B cell (primary cell): ENCODE measurements around the gene ERICH2. TPM values are rescaled to one million over a fixed set of nuclear protein-coding genes. Genes with fewer than 3 reads are reported as not detected.

Experiments
- ATAC-seq: fragments of 200-7000 bp; cut with Tn5 transposase; one replicate; pipeline ENCODE4 v1.10.0; 2021; ENCODE audit warnings: low read depth, mild to moderate bottlenecking, moderate number of reproducible peaks, moderate library complexity
- CTCF ChIA-PET: fragments of 350-600 bp; sonication (Branson Sonifier 250); formaldehyde crosslinking; loops from one replicate; lab custom pipeline; 2021; ENCODE audit warnings: antibody characterized with exemption, inconsistent platforms; lab: Charles Lee
- POLR2A ChIA-PET: fragments of 350-600 bp; sonication (Branson Sonifier 250); formaldehyde crosslinking; loops from one replicate; lab custom pipeline; 2021; ENCODE audit warnings: antibody characterized with exemption; lab: Charles Lee
- DNase-seq: peaks from one replicate; pipeline ENCODE4 v3.0.0; 2013
- H2AFZ ChIP-seq: 2 replicates; pipeline ENCODE4 v1.6.1; 2012; ENCODE audit warnings: mild to moderate bottlenecking, low read depth, low read length; ENCODE audit not compliant: insufficient read depth, poor library complexity, severe bottlenecking
- H3K27ac ChIP-seq, 2 donors: 1 replicate in 1 of 2; 2 replicates in 1 of 2; pipeline ENCODE4 v1.5.1; 2012 to 2013; ENCODE audit warnings: low read length in 2 of 2, mild to moderate bottlenecking in 2 of 2, moderate library complexity in 1 of 2
- H3K27me3 ChIP-seq, 4 experiments: fragments of 200-600 bp in 1 of 4; sonication (generic) in 1 of 4; replicated peaks in 1 of 4; 1 replicate in 2 of 4; 2 replicates in 2 of 4; pipeline versions ENCODE4 v1.6.1 to v1.7.0; 2013 to 2016; ENCODE audit warnings: low read length in 3 of 4, mild to moderate bottlenecking in 2 of 4, mixed read lengths in 1 of 4, moderate library complexity in 1 of 4; ENCODE audit not compliant: insufficient read depth in 4 of 4, control insufficient read depth in 3 of 4; ENCODE audit errors: control extremely low read depth in 1 of 4
- H3K36me3 ChIP-seq, 2 experiments: replicated peaks in 1 of 2; 1 replicate in 1 of 2; 2 replicates in 1 of 2; pipeline versions ENCODE4 v1.6.1 to v1.7.1; 2013; ENCODE audit warnings: low read length in 1 of 2; ENCODE audit not compliant: insufficient read depth in 2 of 2, control insufficient read depth in 1 of 2; ENCODE audit errors: control extremely low read depth in 1 of 2, extremely low read depth in 1 of 2
- H3K4me1 ChIP-seq, 2 donors: fragments of 200-600 bp in 1 of 2; sonication (generic) in 1 of 2; 1 replicate in 1 of 2; 2 replicates in 1 of 2; pipeline versions ENCODE4 v1.5.1 to v1.6.1; 2013 to 2017; ENCODE audit warnings: low read length in 2 of 2; ENCODE audit not compliant: control insufficient read depth in 2 of 2, insufficient read depth in 2 of 2
- H3K4me2 ChIP-seq: replicated peaks from 2 replicates; pipeline ENCODE3; 2012; ENCODE audit warnings: mild to moderate bottlenecking, low read depth, low read length; ENCODE audit not compliant: poor library complexity, severe bottlenecking
- H3K4me3 ChIP-seq, 5 experiments: fragments of 200-600 bp in 1 of 5; sonication (generic) in 1 of 5; 1 replicate in 3 of 5; 2 replicates in 2 of 5; pipeline versions ENCODE4 v1.5.1 to v1.7.0; 2011 to 2016; ENCODE audit warnings: low read length in 4 of 5, mild to moderate bottlenecking in 4 of 5, low read depth in 2 of 5, control low read depth in 1 of 5, moderate library complexity in 1 of 5; ENCODE audit not compliant: insufficient read depth in 1 of 5; ENCODE audit errors: control extremely low read depth in 1 of 5, extremely low read depth in 1 of 5
- H3K79me2 ChIP-seq: fragments of 200-600 bp; sonication (generic); one replicate; pipeline ENCODE4 v1.6.0; 2016; ENCODE audit warnings: low read length; ENCODE audit not compliant: control insufficient read depth, insufficient read depth
- H3K9ac ChIP-seq: fragments of 200-600 bp; sonication (generic); 2 replicates; pipeline ENCODE4 v1.6.1; 2017; ENCODE audit warnings: mild to moderate bottlenecking, low read length, moderate library complexity
- H3K9me3 ChIP-seq, 3 donors: one replicate each; pipeline versions ENCODE4 v1.6.1 to v1.7.1; 2013; ENCODE audit warnings: low read length in 2 of 3; ENCODE audit not compliant: control insufficient read depth in 2 of 3, insufficient read depth in 1 of 3; ENCODE audit errors: control extremely low read depth in 1 of 3
- H4K20me1 ChIP-seq: 2 replicates; pipeline ENCODE4 v1.6.0; 2012; ENCODE audit warnings: mild to moderate bottlenecking, low read length; ENCODE audit not compliant: insufficient read depth, control insufficient read depth, poor library complexity, severe bottlenecking
- H3K27ac Mint-ChIP-seq: one replicate; pipeline ENCODE4 v1.8.0; 2021; ENCODE audit warnings: mixed read lengths
- H3K27me3 Mint-ChIP-seq: one replicate; pipeline ENCODE4 v1.8.0; 2021; ENCODE audit warnings: mixed read lengths
- H3K4me1 Mint-ChIP-seq: one replicate; pipeline ENCODE4 v1.8.0; 2021; ENCODE audit warnings: mixed read lengths
- H3K4me3 Mint-ChIP-seq: one replicate; pipeline ENCODE4 v1.8.0; 2021; ENCODE audit warnings: mixed read lengths
- H3K9me3 Mint-ChIP-seq: one replicate; pipeline ENCODE4 v1.8.0; 2022; ENCODE audit warnings: mixed read lengths; ENCODE audit not compliant: insufficient read depth
- EZH2 ChIP-seq: IDR thresholded peaks from 2 replicates; pipeline ENCODE4 v1.6.1; 2012; ENCODE audit warnings: borderline replicate concordance, low read depth, mild to moderate bottlenecking, moderate library complexity, low read length; ENCODE audit not compliant: insufficient read depth, poor library complexity, severe bottlenecking
- WGBS: methylation state at CpG from one replicate; pipeline ENCODE4 v1.1.5; 2013; ENCODE audit warnings: missing lambda C conversion rate; ENCODE audit not compliant: insufficient coverage; 5-methylcytosine and 5-hydroxymethylcytosine counted together
- intact Hi-C: fragments of 100-400 bp; cut with micrococcal nuclease; formaldehyde crosslinking; loops from one replicate; pipeline ENCODE4 v1.10.0; 2022
- polyA plus RNA-seq: library from polyadenylated mRNA; depleted of rRNA; stranded (reverse); fragments of >200 nt; gene quantifications from 2 replicates; pipeline ENCODE4 v1.2.3, GENCODE V29; 2012
- total RNA-seq, 2 donors: library from RNA; stranded (reverse); fragments of 120-200 nt in 1 of 2; gene quantifications; 1 replicate in 1 of 2; 2 replicates in 1 of 2; pipeline versions ENCODE4 v1.2.3 to v1.2.4, GENCODE V29; 2013 to 2022
- TF ChIP-seq, protein P1 (sequence below): fragments of 200-600 bp; IDR thresholded peaks from one replicate; pipeline ENCODE4 v1.8.0; 2022; ENCODE audit warnings: antibody characterized with exemption, mild to moderate bottlenecking

The ERICH2 gene
- total and polyA plus RNA-seq, 2 donors (not counting 1 experiment from before 2014, with no cell fraction given): not detected

DNA sequence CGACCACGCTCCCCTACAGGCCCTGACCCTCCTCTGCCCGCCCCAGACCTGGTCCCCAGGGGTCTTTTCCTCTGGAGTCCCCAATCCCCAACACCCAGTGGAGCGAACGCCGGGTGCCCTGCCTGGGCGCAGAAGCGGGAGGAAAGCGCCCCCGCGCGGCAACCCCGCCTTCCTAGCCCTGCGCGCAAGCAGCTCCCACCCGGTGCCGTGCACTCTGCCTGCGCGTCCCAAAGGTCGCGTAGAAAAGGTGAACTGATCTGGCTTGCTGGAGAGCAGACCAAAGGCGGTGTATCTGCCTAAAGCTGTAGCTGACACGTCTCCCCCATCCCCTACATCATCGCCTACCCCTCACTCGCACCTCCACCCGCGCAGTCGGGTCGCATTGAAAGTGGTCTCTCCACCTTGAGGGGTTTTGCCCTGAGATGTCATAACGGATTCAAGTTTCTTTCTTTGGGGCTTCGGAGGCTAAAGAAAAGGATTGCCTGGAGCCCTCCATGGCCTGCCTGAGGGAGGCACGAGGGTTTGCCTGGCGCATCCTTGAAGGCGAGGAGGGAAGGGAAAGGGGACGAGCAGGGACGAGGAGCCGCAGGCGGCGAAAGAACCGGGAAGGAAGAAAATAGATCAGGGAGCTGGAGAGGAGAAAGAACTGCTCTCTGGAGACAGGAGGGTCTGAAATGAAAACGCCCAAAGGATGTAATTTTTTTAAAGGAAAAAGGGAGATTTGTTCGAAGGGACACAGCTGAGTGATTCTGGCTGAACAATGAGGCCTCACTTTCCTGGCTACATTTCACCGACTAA is 52.3 kb downstream of the ERICH2 start:
- Histone ChIP-seq H3K4me1 (peaks cover 54 to 58% of the 10 kb centered on the region in 2 donors), H2AFZ (peak overlapping the region; percentile 33), H3K9me3 (peaks cover 0 to 63% (median 0%) of the 10 kb centered on the region in 3 donors), H4K20me1 (no peaks in the 10 kb centered on the region), H3K4me3 (peak overlapping the region in 1 of 5 experiments; percentile 64), H3K36me3 (no peaks in the 10 kb centered on the region), H3K9ac (peak overlapping the region; percentile 55), H3K79me2 (no peaks in the 10 kb centered on the region), H3K4me2 (peak overlapping the region; percentile 81), H3K27ac (no peak overlapping the region), H3K27me3 (peaks cover 0 to 77% (median 52%) of the 10 kb centered on the region in 4 experiments)
- Mint-ChIP-seq H3K4me3 (peak overlapping the region; percentile 57), H3K9me3 (no peaks in the 10 kb centered on the region), H3K27me3 (peaks cover 79% of the 10 kb centered on the region), H3K27ac (peak overlapping the region; percentile 4), H3K4me1 (peaks cover 46% of the 10 kb centered on the region)
- ChIA-PET POLR2A (no interaction called here), CTCF (interaction anchor here (1.7 kb wide), 1 partner anchor 9 kb away, joined by 5 read pairs; no protein-coding TSS in a partner anchor)
- ATAC-seq (no peak), DNase-seq (peak; percentile 42)
- intact Hi-C loops: no loop called here
- 17% methylated on average over 37 of the region's 43 CpGs for WGBS
- no peak for TF ChIP-seq EZH2
- TF ChIP-seq, protein P1, sequence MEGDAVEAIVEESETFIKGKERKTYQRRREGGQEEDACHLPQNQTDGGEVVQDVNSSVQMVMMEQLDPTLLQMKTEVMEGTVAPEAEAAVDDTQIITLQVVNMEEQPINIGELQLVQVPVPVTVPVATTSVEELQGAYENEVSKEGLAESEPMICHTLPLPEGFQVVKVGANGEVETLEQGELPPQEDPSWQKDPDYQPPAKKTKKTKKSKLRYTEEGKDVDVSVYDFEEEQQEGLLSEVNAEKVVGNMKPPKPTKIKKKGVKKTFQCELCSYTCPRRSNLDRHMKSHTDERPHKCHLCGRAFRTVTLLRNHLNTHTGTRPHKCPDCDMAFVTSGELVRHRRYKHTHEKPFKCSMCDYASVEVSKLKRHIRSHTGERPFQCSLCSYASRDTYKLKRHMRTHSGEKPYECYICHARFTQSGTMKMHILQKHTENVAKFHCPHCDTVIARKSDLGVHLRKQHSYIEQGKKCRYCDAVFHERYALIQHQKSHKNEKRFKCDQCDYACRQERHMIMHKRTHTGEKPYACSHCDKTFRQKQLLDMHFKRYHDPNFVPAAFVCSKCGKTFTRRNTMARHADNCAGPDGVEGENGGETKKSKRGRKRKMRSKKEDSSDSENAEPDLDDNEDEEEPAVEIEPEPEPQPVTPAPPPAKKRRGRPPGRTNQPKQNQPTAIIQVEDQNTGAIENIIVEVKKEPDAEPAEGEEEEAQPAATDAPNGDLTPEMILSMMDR: no peak
